OCI-LY3 (cell line): ENCODE measurements around the gene STXBP4.

Experiments
- H2AFZ ChIP-seq: fragments of 200-600, 300-600 bp; shearing (Covaris generic); 2 replicates; pipeline ENCODE4 v1.6.0; 2014; ENCODE audit warnings: antibody characterized with exemption, low read depth, low read length
- H3K27ac ChIP-seq: fragments of 200-600, 300-600 bp; sonication (generic); 2 replicates; pipeline ENCODE4 v1.5.1; 2014; ENCODE audit warnings: mild to moderate bottlenecking, low read length, moderate library complexity, mixed read lengths
- H3K27me3 ChIP-seq: fragments of 200-600, 300-600 bp; sonication (generic); 2 replicates; pipeline ENCODE4 v1.6.1; 2014; ENCODE audit warnings: low read depth, low read length, mixed read lengths
- H3K36me3 ChIP-seq: fragments of 200-600, 300-600 bp; sonication (generic); replicated peaks from 2 replicates; pipeline ENCODE3; 2014; ENCODE audit warnings: low read depth, low read length, mixed read lengths
- H3K4me1 ChIP-seq: fragments of 300-600, 200-600 bp; sonication (generic); 2 replicates; pipeline ENCODE4 v1.6.1; 2014; ENCODE audit warnings: low read length, mixed read lengths
- H3K4me2 ChIP-seq: fragments of 200-600, 300-600 bp; sonication (generic); 2 replicates; pipeline ENCODE4 v1.6.1; 2014; ENCODE audit warnings: low read length, mixed read lengths
- H3K4me3 ChIP-seq: fragments of 300-600, 200-600 bp; sonication (generic); 2 replicates; pipeline ENCODE4 v1.5.1; 2014; ENCODE audit warnings: antibody characterized with exemption, mild to moderate bottlenecking, low read length, moderate library complexity
- H3K79me2 ChIP-seq: fragments of 300-600, 200-600 bp; shearing (Covaris generic); 2 replicates; pipeline ENCODE4 v1.6.1; 2014; ENCODE audit warnings: mild to moderate bottlenecking, low read length, mixed read lengths
- H3K9ac ChIP-seq: fragments of 300-600, 200-600 bp; shearing (Covaris generic); 2 replicates; pipeline ENCODE4 v1.6.0; 2014; ENCODE audit warnings: mild to moderate bottlenecking, low read length, moderate library complexity
- H3K9me3 ChIP-seq: fragments of 200-600, 300-600 bp; shearing (Covaris generic); 2 replicates; pipeline ENCODE4 v1.6.1; 2014; ENCODE audit warnings: low read length, mixed read lengths; ENCODE audit not compliant: insufficient read depth
- H4K20me1 ChIP-seq: fragments of 200-600, 300-600 bp; sonication (generic); 2 replicates; pipeline ENCODE4 v1.6.1; 2016; ENCODE audit warnings: low read length, mixed read lengths; ENCODE audit not compliant: insufficient read depth
- CTCF ChIP-seq: fragments of 200-600, 300-600 bp; sonication (generic); IDR thresholded peaks from 2 replicates; pipeline ENCODE4 v1.5.1; 2014; ENCODE audit warnings: antibody characterized with exemption, low read length, low read depth
- EZH2phosphoT487 ChIP-seq: fragments of 200-600 bp; shearing (Covaris generic); IDR thresholded peaks from 2 replicates; pipeline ENCODE4 v1.6.1; 2018; ENCODE audit warnings: antibody characterized with exemption, mixed run types, low read depth

STXBP4 gene

DNA sequence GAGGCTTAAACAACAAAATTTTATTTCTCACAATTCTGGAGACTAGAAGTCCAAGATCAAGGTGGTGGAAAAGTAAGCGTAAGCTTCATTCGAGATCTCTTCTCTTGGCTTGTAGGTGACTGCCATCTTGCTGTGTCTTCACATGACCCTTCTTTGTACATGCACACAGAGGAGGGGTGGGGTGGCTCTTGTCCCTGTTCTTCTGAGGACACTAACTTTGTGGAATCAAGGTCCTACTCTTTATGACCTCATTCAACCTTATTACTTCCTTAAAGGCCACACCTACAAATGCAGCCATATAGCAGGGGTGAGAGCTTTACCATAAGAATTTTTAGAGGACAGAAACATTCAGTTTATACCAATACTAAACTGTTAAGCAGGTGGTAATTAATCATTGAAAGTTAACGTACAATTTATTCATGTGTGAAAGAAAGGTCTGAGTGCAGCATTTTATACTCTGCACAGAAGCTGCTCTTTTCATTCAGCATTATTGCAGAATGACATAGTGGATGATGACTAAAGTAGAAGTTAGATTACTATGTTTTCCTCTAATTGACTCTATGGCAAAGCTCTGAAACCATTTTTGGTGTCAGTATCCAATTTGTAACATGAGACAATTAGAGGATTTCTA lies 156.3 kb downstream of the STXBP4 start:
- Histone ChIP-seq H2AFZ (no peak overlapping the region), H4K20me1 (no peaks in the 10 kb centered on the region), H3K27ac (no peak overlapping the region), H3K4me2 (no peak overlapping the region), H3K79me2 (no peaks in the 10 kb centered on the region), H3K36me3 (no peaks in the 10 kb centered on the region), H3K4me1 (no peaks in the 10 kb centered on the region), H3K27me3 (no peaks in the 10 kb centered on the region), H3K9ac (no peak overlapping the region), H3K4me3 (no peak overlapping the region), H3K9me3 (no peaks in the 10 kb centered on the region)
- TF ChIP-seq CTCF (no peak), EZH2phosphoT487 (no peak)

GRCh38 chr17:55133583-55133982 lies 165.0 kb downstream of the STXBP4 start:
- Histone ChIP-seq H3K9me3 (no peaks in the 10 kb centered on the region), H3K79me2 (no peaks in the 10 kb centered on the region), H3K4me2 (no peak overlapping the region), H3K27ac (no peak overlapping the region), H3K4me1 (peaks cover 6% of the 10 kb centered on the region; the same call in 1 of the 2 replicates), H3K4me3 (no peak overlapping the region), H3K27me3 (no peaks in the 10 kb centered on the region), H4K20me1 (no peaks in the 10 kb centered on the region), H2AFZ (no peak overlapping the region), H3K36me3 (no peaks in the 10 kb centered on the region), H3K9ac (no peak overlapping the region)
- TF ChIP-seq CTCF (no peak), EZH2phosphoT487 (no peak)

- Histone ChIP-seq H3K4me1 (peaks cover 6% of the 10 kb centered on the region; the same call in 1 of the 2 replicates), H3K27me3 (no peaks in the 10 kb centered on the region), H3K27ac (no peak overlapping the region), H3K4me3 (no peak overlapping the region), H3K79me2 (no peaks in the 10 kb centered on the region), H3K9me3 (no peaks in the 10 kb centered on the region), H3K9ac (no peak overlapping the region), H2AFZ (no peak overlapping the region), H4K20me1 (no peaks in the 10 kb centered on the region), H3K36me3 (no peaks in the 10 kb centered on the region), H3K4me2 (no peak overlapping the region)
- TF ChIP-seq CTCF (no peak), EZH2phosphoT487 (no peak)
These were observed 166.1 kb downstream of the STXBP4 start for GRCh38 chr17:55134486-55135157.

- no peak overlapping the region for H3K27ac ChIP-seq
- H2AFZ ChIP-seq, result no peak overlapping the region
- H3K79me2 ChIP-seq, result no peaks in the 10 kb centered on the region
- no peak overlapping the region for H3K4me2 ChIP-seq
- no peak overlapping the region for H3K4me3 ChIP-seq
- H3K36me3 ChIP-seq, result no peaks in the 10 kb centered on the region
- no peaks in the 10 kb centered on the region for H3K4me1 ChIP-seq
- H3K27me3 ChIP-seq, result no peaks in the 10 kb centered on the region
- H3K9me3 ChIP-seq, result no peaks in the 10 kb centered on the region
- H4K20me1 ChIP-seq, result no peaks in the 10 kb centered on the region
- no peak overlapping the region for H3K9ac ChIP-seq
- TF ChIP-seq EZH2phosphoT487 (no peak), CTCF (no peak)
These were observed 172.2 kb downstream of the STXBP4 start for GRCh38 chr17:55140809-55141208.
